Tibial nerve (tissue), 4 donors: ENCODE results near the gene SHPK. TPM values are rescaled to one million over a fixed set of nuclear protein-coding genes. Genes with fewer than 3 reads are reported as not detected.

Experiments
- DNase-seq, 2 donors: peaks; one replicate each; pipeline ENCODE4 v3.0.0-alpha.2; 2019; ENCODE audit warnings: low spot score in 2 of 2
- H3K27ac ChIP-seq, 4 donors: fragments of 200-600 bp; sonication (generic) in 3 of 4; one replicate each; pipeline ENCODE4 v1.5.1; 2017 to 2019; ENCODE audit warnings: mild to moderate bottlenecking in 1 of 4
- H3K27me3 ChIP-seq, 2 donors: fragments of 200-600 bp; sonication (generic) in 1 of 2; one replicate each; pipeline versions ENCODE4 v1.5.1 to v1.6.0; 2017 to 2019
- H3K36me3 ChIP-seq, 3 donors: fragments of 200-600 bp; sonication (generic); one replicate each; pipeline ENCODE4 v1.5.1; 2018 to 2019
- H3K4me1 ChIP-seq, 4 donors: fragments of 200-600 bp; sonication (generic) in 3 of 4; one replicate each; pipeline ENCODE4 v1.5.1; 2017 to 2019
- H3K4me3 ChIP-seq, 4 donors: fragments of 200-600 bp; sonication (generic) in 3 of 4; one replicate each; pipeline ENCODE4 v1.5.1; 2017 to 2019; ENCODE audit warnings: mild to moderate bottlenecking in 1 of 4, moderate library complexity in 1 of 4
- H3K9me3 ChIP-seq, 4 donors: fragments of 200-600 bp; sonication (generic) in 3 of 4; one replicate each; pipeline ENCODE4 v1.5.1; 2017 to 2019
- CTCF ChIP-seq, 5 experiments: fragments of 200-600 bp in 3 of 5; fragments of 450-650 bp in 2 of 5; sonication (generic) in 3 of 5; IDR thresholded peaks; one replicate each; pipeline ENCODE4 v1.5.1; 2016 to 2019; ENCODE audit warnings: antibody characterized with exemption in 5 of 5, mild to moderate bottlenecking in 3 of 5, moderate library complexity in 2 of 5
- EP300 ChIP-seq, 2 donors: sonication (generic); formaldehyde crosslinking; IDR thresholded peaks; one replicate each; pipeline ENCODE4 v1.6.1; 2017; ENCODE audit warnings: antibody characterized with exemption in 2 of 2, mild to moderate bottlenecking in 1 of 2
- POLR2A ChIP-seq, 2 donors: fragments of 450-650 bp; IDR thresholded peaks; one replicate each; pipeline ENCODE4 v1.6.1; 2017; ENCODE audit warnings: antibody characterized with exemption in 2 of 2, mild to moderate bottlenecking in 2 of 2, moderate library complexity in 2 of 2
- WGBS, 2 donors: methylation state at CpG; one replicate each; pipeline ENCODE4 v1.1.5; 2018; 5-methylcytosine and 5-hydroxymethylcytosine counted together
- total RNA-seq, 4 donors: library from RNA; depleted of rRNA; stranded (reverse); fragments of >200 nt; gene quantifications; one replicate each; pipeline ENCODE4 v1.1.0, GENCODE V29; 2016

Gene SHPK
- total RNA-seq, 4 donors from 2014 or later, result 17.5 to 29.6 (median 22.5) TPM

GRCh38 chr17:3615160-3615870 is 20.7 kb downstream of the SHPK start:
- whole genome bisulfite sequencing, 2 donors, result 92% methylated on average over 18 of the region's 18 CpGs
- Histone ChIP-seq H3K9me3 (no peaks in the 10 kb centered on the region), H3K27me3 (no peaks in the 10 kb centered on the region), H3K4me3 (no peak overlapping the region), H3K27ac (no peak overlapping the region), H3K36me3 (peaks cover 0 to 100% (median 12%) of the 10 kb centered on the region in 3 donors), H3K4me1 (no peaks in the 10 kb centered on the region)
- no peak for DNase-seq
- TF ChIP-seq POLR2A (IDR thresholded peaks at IDR 0.05) (no peak), EP300 (IDR thresholded peaks at IDR 0.05) (no peak), CTCF (IDR thresholded peaks at IDR 0.05) (no peak)

GRCh38 chr17:3613124-3613523 is 22.9 kb downstream of the SHPK start:
- Histone ChIP-seq H3K36me3 (peaks cover 0 to 100% (median 23%) of the 10 kb centered on the region in 3 donors), H3K27ac (no peak overlapping the region), H3K4me1 (no peaks in the 10 kb centered on the region), H3K27me3 (no peaks in the 10 kb centered on the region), H3K4me3 (no peak overlapping the region), H3K9me3 (no peaks in the 10 kb centered on the region)
- TF ChIP-seq POLR2A (IDR thresholded peaks at IDR 0.05), result no peak
- no peak for TF ChIP-seq CTCF (IDR thresholded peaks at IDR 0.05)
- no peak for TF ChIP-seq EP300 (IDR thresholded peaks at IDR 0.05)
- no peak for DNase-seq
- WGBS, 2 donors, result 92 to 93% methylated on average over 6 of the region's 6 CpGs

DNA sequence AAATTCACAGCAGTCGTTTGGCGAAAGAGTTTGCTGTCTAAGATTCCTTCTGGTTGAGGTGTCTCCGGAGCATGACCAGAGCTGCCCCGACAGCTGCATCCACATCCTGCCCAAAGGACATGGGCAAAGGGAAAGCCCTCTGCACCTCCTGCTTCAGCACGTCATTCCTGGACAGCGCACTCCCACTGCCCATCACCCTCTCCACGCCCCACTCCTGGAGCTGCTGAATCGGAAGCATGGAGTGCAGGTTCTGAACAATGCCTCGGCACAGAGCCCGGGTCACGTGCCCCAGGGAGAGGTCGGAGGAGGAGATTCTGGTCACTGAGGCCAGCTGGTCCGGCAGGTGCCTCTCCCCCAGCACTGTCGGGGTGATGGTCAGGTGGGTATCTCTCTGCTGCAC is 25.5 kb downstream of the SHPK start:
- no peaks in the 10 kb centered on the region for H3K4me1 ChIP-seq
- no peak overlapping the region for H3K4me3 ChIP-seq
- H3K27me3 ChIP-seq, result no peaks in the 10 kb centered on the region
- peaks cover 0 to 100% (median 23%) of the 10 kb centered on the region in 3 donors for H3K36me3 ChIP-seq
- no peak overlapping the region for H3K27ac ChIP-seq
- DNase-seq, result no peak
- TF ChIP-seq EP300 (IDR thresholded peaks at IDR 0.05) (no peak), CTCF (IDR thresholded peaks at IDR 0.05) (no peak), POLR2A (IDR thresholded peaks at IDR 0.05) (no peak)
- 85 to 87% methylated on average over 10 to 12 of the region's 14 CpGs for WGBS, 2 donors
- no peaks in the 10 kb centered on the region for H3K9me3 ChIP-seq

GRCh38 chr17:3609689-3610088 is 26.4 kb downstream of the SHPK start:
- Histone ChIP-seq H3K9me3 (no peaks in the 10 kb centered on the region), H3K4me1 (no peaks in the 10 kb centered on the region), H3K27ac (no peak overlapping the region), H3K27me3 (no peaks in the 10 kb centered on the region), H3K4me3 (no peak overlapping the region), H3K36me3 (peaks cover 3 to 100% (median 23%) of the 10 kb centered on the region in 3 donors)
- TF ChIP-seq POLR2A (IDR thresholded peaks at IDR 0.05) (no peak), EP300 (IDR thresholded peaks at IDR 0.05) (no peak), CTCF (IDR thresholded peaks at IDR 0.05) (no peak)
- no peak for DNase-seq
- 91 to 95% methylated on average over 10 of the region's 10 CpGs for WGBS, 2 donors

- TF ChIP-seq POLR2A (IDR thresholded peaks at IDR 0.05) (no peak), EP300 (IDR thresholded peaks at IDR 0.05) (no peak), CTCF (IDR thresholded peaks at IDR 0.05) (no peak)
- Histone ChIP-seq H3K9me3 (no peaks in the 10 kb centered on the region), H3K4me3 (no peak overlapping the region), H3K27me3 (no peaks in the 10 kb centered on the region), H3K4me1 (no peaks in the 10 kb centered on the region), H3K36me3 (peaks cover 0 to 62% (median 4%) of the 10 kb centered on the region in 3 donors), H3K27ac (no peak overlapping the region)
- DNase-seq, result no peak
- WGBS, 2 donors, result 89 to 100% methylated on average over 4 of the region's 4 CpGs
Measured at GRCh38 chr17:3603870-3604259, 32.2 kb downstream of the SHPK start.
